IMR-90 (cell line): Measurements from ENCODE around the gene RAB3IL1. TPM values are rescaled to one million over a fixed set of nuclear protein-coding genes. Genes with fewer than 3 reads are reported as not detected.

Experiments used
- ATAC-seq: fragments of 200-7000 bp; cut with Tn5 transposase; 2 replicates; pipeline ENCODE4 v1.9.1; 2020; ENCODE audit warnings: low read depth, mild to moderate bottlenecking, moderate library complexity
- BruUV-seq: library from RNA; stranded (reverse); fragments of 400-500 nt; replicated peaks from 2 replicates; lab custom pipeline; 2021; lab: Mats Ljungman, UMichigan
- CTCF ChIA-PET: fragments of 300-600 bp; formaldehyde crosslinking; extraction: SDS; loops from one replicate; lab custom pipeline; 2021; ENCODE audit warnings: antibody characterized with exemption; lab: Yijun Ruan, JAX
- POLR2A ChIA-PET: fragments of 300-600 bp; sonication (Branson Sonifier 250); formaldehyde crosslinking; loops from one replicate; lab custom pipeline; 2022; ENCODE audit warnings: antibody characterized with exemption; ENCODE audit not compliant: unreplicated experiment; lab: Charles Lee
- DNase-seq: peaks from one replicate; pipeline ENCODE4 v3.0.0; 2013
- H2AFZ ChIP-seq: replicated peaks from 2 replicates; pipeline ENCODE3; 2013; ENCODE audit warnings: low read length, mild to moderate bottlenecking; ENCODE audit not compliant: poor library complexity
- H2AK5ac ChIP-seq: 2 replicates; pipeline ENCODE4 v1.6.1; 2013; ENCODE audit warnings: low read depth, low read length, inconsistent platforms
- H2AK9ac ChIP-seq: replicated peaks from 2 replicates; pipeline ENCODE3; 2013; ENCODE audit warnings: mild to moderate bottlenecking, low read depth, low read length, moderate library complexity; ENCODE audit not compliant: poor library complexity
- H2BK120ac ChIP-seq: 2 replicates; pipeline ENCODE4 v1.6.1; 2013; ENCODE audit warnings: low read depth, low read length, inconsistent platforms
- H2BK15ac ChIP-seq: 3 replicates; pipeline ENCODE4 v1.6.1; 2013; ENCODE audit warnings: low read depth, low read length, inconsistent platforms
- H2BK20ac ChIP-seq: 2 replicates; pipeline ENCODE4 v1.6.1; 2013; ENCODE audit warnings: low read depth, mild to moderate bottlenecking, inconsistent platforms, low read length, moderate library complexity
- H2BK5ac ChIP-seq: 2 replicates; pipeline ENCODE4 v1.6.1; 2013; ENCODE audit warnings: mild to moderate bottlenecking, low read depth, low read length, inconsistent platforms; ENCODE audit not compliant: poor library complexity, severe bottlenecking
- H3K14ac ChIP-seq: replicated peaks from 2 replicates; pipeline ENCODE4 v1.6.1; 2013; ENCODE audit warnings: low read depth, low read length, inconsistent platforms
- H3K18ac ChIP-seq: 2 replicates; pipeline ENCODE4 v1.6.1; 2013; ENCODE audit warnings: low read depth, low read length, control low read depth
- H3K23ac ChIP-seq: 2 replicates; pipeline ENCODE4 v1.6.1; 2013; ENCODE audit warnings: low read depth, low read length, inconsistent platforms
- H3K27ac ChIP-seq: 2 replicates; pipeline ENCODE4 v1.5.1; 2013; ENCODE audit warnings: mild to moderate bottlenecking, control low read depth, low read length; ENCODE audit not compliant: insufficient read depth
- H3K27me3 ChIP-seq: 2 replicates; pipeline ENCODE4 v1.6.1; 2013; ENCODE audit warnings: low read length; ENCODE audit not compliant: control insufficient read depth, insufficient read depth
- H3K36me3 ChIP-seq: 2 replicates; pipeline ENCODE4 v1.6.1; 2013; ENCODE audit warnings: low read length, mixed read lengths; ENCODE audit not compliant: control insufficient read depth, insufficient read depth
- H3K4ac ChIP-seq: 2 replicates; pipeline ENCODE4 v1.6.1; 2013; ENCODE audit warnings: low read depth, low read length, inconsistent platforms
- H3K4me1 ChIP-seq: 2 replicates; pipeline ENCODE4 v1.6.1; 2013; ENCODE audit warnings: low read length, mixed read lengths; ENCODE audit not compliant: control insufficient read depth, insufficient read depth
- H3K4me2 ChIP-seq: 2 replicates; pipeline ENCODE4 v1.6.1; 2013; ENCODE audit warnings: low read depth, mild to moderate bottlenecking, control low read depth, low read length, moderate library complexity
- H3K4me3 ChIP-seq: 2 replicates; pipeline ENCODE4 v1.5.1; 2013; ENCODE audit warnings: low read depth, mild to moderate bottlenecking, control low read depth, low read length, moderate library complexity; ENCODE audit not compliant: insufficient read depth
- H3K56ac ChIP-seq: 2 replicates; pipeline ENCODE4 v1.6.1; 2013; ENCODE audit warnings: low read length, inconsistent platforms; ENCODE audit not compliant: insufficient read depth; ENCODE audit errors: extremely low read depth
- H3K79me1 ChIP-seq, 2 experiments: 2 replicates each; pipeline ENCODE4 v1.6.1; 2013; ENCODE audit warnings: low read length in 2 of 2, inconsistent platforms in 1 of 2, low read depth in 1 of 2
- H3K9ac ChIP-seq: 2 replicates; pipeline ENCODE4 v1.6.1; 2013; ENCODE audit warnings: low read depth, low read length, control low read depth
- H3K9me1 ChIP-seq: 2 replicates; pipeline ENCODE4 v1.6.1; 2013; ENCODE audit warnings: low read length, inconsistent platforms; ENCODE audit not compliant: insufficient read depth
- H3K9me3 ChIP-seq: 2 replicates; pipeline ENCODE4 v1.6.1; 2013; ENCODE audit warnings: low read length; ENCODE audit not compliant: control insufficient read depth, insufficient read depth
- H4K20me1 ChIP-seq: 2 replicates; pipeline ENCODE4 v1.6.1; 2013; ENCODE audit warnings: low read length, inconsistent platforms; ENCODE audit not compliant: insufficient read depth
- H4K5ac ChIP-seq: 2 replicates; pipeline ENCODE4 v1.6.1; 2013; ENCODE audit warnings: mild to moderate bottlenecking, low read depth, low read length, control low read depth
- H4K8ac ChIP-seq, 2 experiments: 2 replicates each; pipeline ENCODE4 v1.6.1; 2013; ENCODE audit warnings: low read depth in 2 of 2, low read length in 2 of 2, control low read depth in 1 of 2, inconsistent platforms in 1 of 2
- H4K91ac ChIP-seq: 2 replicates; pipeline ENCODE4 v1.6.1; 2013; ENCODE audit warnings: low read depth, low read length, inconsistent platforms; ENCODE audit not compliant: insufficient read depth
- BHLHE40 ChIP-seq: fragments of 150-350 bp; IDR thresholded peaks from 2 replicates; pipeline ENCODE4 v1.6.1; 2016; ENCODE audit warnings: mild to moderate bottlenecking, low read depth, low read length
- CEBPB ChIP-seq: IDR thresholded peaks from 2 replicates; pipeline ENCODE4 v1.6.1; 2012; ENCODE audit warnings: low read depth, low read length, improper control_type of control experiment
- CHD1 ChIP-seq: IDR thresholded peaks from 2 replicates; pipeline ENCODE4 v1.6.1; 2012; ENCODE audit warnings: low read depth, low read length, improper control_type of control experiment
- CTCF ChIP-seq: conservative IDR thresholded peaks from 2 replicates; pipeline ENCODE4 v1.5.1; 2012; ENCODE audit warnings: mild to moderate bottlenecking, low read depth, low read length, improper control_type of control experiment
- FOS ChIP-seq: fragments of 150-350 bp; IDR thresholded peaks from 2 replicates; pipeline ENCODE4 v1.6.1; 2016; ENCODE audit warnings: low read depth, low read length
- MAFK ChIP-seq: IDR thresholded peaks from 2 replicates; pipeline ENCODE4 v1.6.1; 2012; ENCODE audit warnings: low read depth, low read length, improper control_type of control experiment
- MAZ ChIP-seq: IDR thresholded peaks from 2 replicates; pipeline ENCODE4 v1.6.1; 2012; ENCODE audit warnings: low read depth, mild to moderate bottlenecking, low read length, improper control_type of control experiment, moderate library complexity, borderline replicate concordance
- MXI1 ChIP-seq: IDR thresholded peaks from 2 replicates; pipeline ENCODE4 v1.6.1; 2012; ENCODE audit warnings: low read depth, mild to moderate bottlenecking, low read length, moderate library complexity, borderline replicate concordance
- NFE2L2 ChIP-seq: fragments of 150-350 bp; IDR thresholded peaks from 2 replicates; pipeline ENCODE4 v1.6.1; 2016; ENCODE audit warnings: low read depth, mild to moderate bottlenecking, low read length
- POLR2A ChIP-seq: IDR thresholded peaks from 2 replicates; pipeline ENCODE4 v1.6.1; 2012; ENCODE audit warnings: mild to moderate bottlenecking, low read depth, low read length
- RAD21 ChIP-seq: IDR thresholded peaks from 2 replicates; pipeline ENCODE4 v1.6.1; 2012; ENCODE audit warnings: low read length, improper control_type of control experiment
- RFX5 ChIP-seq: IDR thresholded peaks from 2 replicates; pipeline ENCODE4 v1.8.0; 2012; ENCODE audit warnings: low read depth, mild to moderate bottlenecking, low read length, moderate library complexity
- SMC3 ChIP-seq: fragments of 150-350 bp; IDR thresholded peaks from 2 replicates; pipeline ENCODE4 v1.6.1; 2016; ENCODE audit warnings: low read depth, mild to moderate bottlenecking, antibody characterized with exemption, low read length, moderate library complexity
- WGBS, 2 experiments: methylation state at CpG; one replicate each; pipeline versions ENCODE4 v1.1.5 to v1.1.7; 2013; ENCODE audit warnings: missing lambda C conversion rate in 2 of 2; ENCODE audit not compliant: insufficient read length in 1 of 2; ENCODE audit errors: extremely low coverage in 2 of 2; 5-methylcytosine and 5-hydroxymethylcytosine counted together
- dilution Hi-C: fragments of 300-500 bp; cut with HindIII; formaldehyde crosslinking; loops from one replicate; pipeline ENCODE4 v1.14.3; 2018; ENCODE audit warnings: low sequenced_read_pairs; ENCODE audit not compliant: unreplicated experiment
- in situ Hi-C: fragments of 300-500 bp; cut with MboI; formaldehyde crosslinking; loops from 3 replicates; pipeline ENCODE4 v1.14.3; 2019; ENCODE audit warnings: low sequenced_read_pairs, inconsistent platforms, mixed read lengths
- intact Hi-C: fragments of 100-400 bp; cut with micrococcal nuclease; formaldehyde crosslinking; loops from 2 replicates; pipeline ENCODE4 v1.10.0; 2022
- polyA plus RNA-seq, 3 experiments: library from polyadenylated mRNA; depleted of rRNA; stranded (reverse); fragments of >200 nt; gene quantifications; 2 replicates each; pipeline ENCODE4 v1.2.3, GENCODE V29; 2012; ENCODE audit warnings: low replicate concordance in 1 of 3
- total RNA-seq: library from RNA; depleted of rRNA; stranded (reverse); fragments of >200 nt; gene quantifications from 2 replicates; pipeline ENCODE4 v1.2.3, GENCODE V29; 2012
- TF ChIP-seq, protein P1 (sequence below): fragments of 150-350 bp; IDR thresholded peaks from 2 replicates; pipeline ENCODE4 v1.6.1; 2016; ENCODE audit warnings: low read depth, mild to moderate bottlenecking, low read length, moderate library complexity, borderline replicate concordance
- TF ChIP-seq, protein P2 (sequence below): fragments of 150-350 bp; IDR thresholded peaks from 2 replicates; pipeline ENCODE4 v1.6.1; 2017; ENCODE audit warnings: mild to moderate bottlenecking, antibody characterized with exemption, low read length, low read depth

The RAB3IL1 gene
- total and polyA plus RNA-seq, 2 of the 4 experiments (the other 2 are of a cell fraction) = 0.72 to 1.9 TPM

DNA sequence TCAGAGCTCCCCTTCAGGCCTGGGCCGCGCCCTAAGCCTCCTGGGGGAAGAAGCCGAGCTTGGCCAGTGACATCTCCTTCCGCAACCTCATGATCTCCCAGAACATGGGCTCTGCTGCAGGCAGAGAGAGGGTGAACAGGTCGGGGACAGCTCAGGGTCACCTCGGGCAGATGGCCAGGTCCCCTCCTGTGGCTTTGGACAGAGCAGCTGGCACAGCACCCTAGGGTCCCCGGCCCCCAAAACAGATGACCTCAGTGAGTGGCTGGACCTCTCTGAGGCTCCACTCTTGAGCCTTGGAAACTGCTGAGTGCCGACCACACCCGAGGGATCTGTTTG, 19.2 kb downstream of the RAB3IL1 start:
- H2BK20ac ChIP-seq = no peak overlapping the region
- ChIA-PET POLR2A (interaction anchor here (0.6 kb wide), 1 partner anchor 63 kb away, joined by 4 read pairs; no protein-coding TSS in a partner anchor), CTCF (interaction anchor here (0.6 to 5.2 kb wide), 12 partner anchors 10 to 214 kb away, joined by 3 to 52 read pairs (median 3); partner anchors contain the start of gene BEST1)
- no peak overlapping the region for H3K18ac ChIP-seq
- intact Hi-C loops = no loop called here
- no peaks in the 10 kb centered on the region for H3K9me1 ChIP-seq
- no peak overlapping the region for H3K27ac ChIP-seq
- H3K4me3 ChIP-seq = no peak overlapping the region
- H2BK120ac ChIP-seq = no peak overlapping the region
- no peaks in the 10 kb centered on the region for H3K9me3 ChIP-seq
- no peak overlapping the region for H4K8ac ChIP-seq
- H3K56ac ChIP-seq = no peak overlapping the region
- no peak overlapping the region for H3K4ac ChIP-seq
- TF ChIP-seq CTCF = no peak
- TF ChIP-seq BHLHE40 = no peak
- no peak for TF ChIP-seq RAD21
- no peak for TF ChIP-seq MAFK
- TF ChIP-seq RFX5 = no peak
- TF ChIP-seq CHD1 = no peak
- TF ChIP-seq NFE2L2 = no peak
- TF ChIP-seq POLR2A = no peak
- no peak for TF ChIP-seq MAZ
- TF ChIP-seq, protein P1, sequence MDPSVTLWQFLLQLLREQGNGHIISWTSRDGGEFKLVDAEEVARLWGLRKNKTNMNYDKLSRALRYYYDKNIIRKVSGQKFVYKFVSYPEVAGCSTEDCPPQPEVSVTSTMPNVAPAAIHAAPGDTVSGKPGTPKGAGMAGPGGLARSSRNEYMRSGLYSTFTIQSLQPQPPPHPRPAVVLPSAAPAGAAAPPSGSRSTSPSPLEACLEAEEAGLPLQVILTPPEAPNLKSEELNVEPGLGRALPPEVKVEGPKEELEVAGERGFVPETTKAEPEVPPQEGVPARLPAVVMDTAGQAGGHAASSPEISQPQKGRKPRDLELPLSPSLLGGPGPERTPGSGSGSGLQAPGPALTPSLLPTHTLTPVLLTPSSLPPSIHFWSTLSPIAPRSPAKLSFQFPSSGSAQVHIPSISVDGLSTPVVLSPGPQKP = no peak
- no peak for TF ChIP-seq SMC3
- no peak for TF ChIP-seq MXI1
- TF ChIP-seq, protein P2, sequence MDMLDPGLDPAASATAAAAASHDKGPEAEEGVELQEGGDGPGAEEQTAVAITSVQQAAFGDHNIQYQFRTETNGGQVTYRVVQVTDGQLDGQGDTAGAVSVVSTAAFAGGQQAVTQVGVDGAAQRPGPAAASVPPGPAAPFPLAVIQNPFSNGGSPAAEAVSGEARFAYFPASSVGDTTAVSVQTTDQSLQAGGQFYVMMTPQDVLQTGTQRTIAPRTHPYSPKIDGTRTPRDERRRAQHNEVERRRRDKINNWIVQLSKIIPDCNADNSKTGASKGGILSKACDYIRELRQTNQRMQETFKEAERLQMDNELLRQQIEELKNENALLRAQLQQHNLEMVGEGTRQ = no peak
- no peak for TF ChIP-seq FOS
- no peak for TF ChIP-seq CEBPB
- no peak overlapping the region for H2BK15ac ChIP-seq
- no peak overlapping the region for H2AK9ac ChIP-seq
- BruUV-seq = no TSS peak
- dilution Hi-C loops = no loop called here
- H3K4me2 ChIP-seq = no peak overlapping the region
- WGBS, 2 experiments = 87% methylated on average over 6 of the region's 9 CpGs; no CpG with 5 or more reads in 1 of the 2 experiments
- no peak overlapping the region for H3K9ac ChIP-seq
- no peaks in the 10 kb centered on the region for H3K79me1 ChIP-seq
- ATAC-seq (no peak), DNase-seq (no peak)
- in situ Hi-C loops = loop anchor here (5.0 kb wide), 2 partner anchors 49 to 209 kb away; no protein-coding TSS in a partner anchor
- no peak overlapping the region for H2BK5ac ChIP-seq
- peaks cover 3% of the 10 kb centered on the region; the same call in 1 of the 2 replicates for H3K4me1 ChIP-seq
- H4K91ac ChIP-seq = no peak overlapping the region
- H3K36me3 ChIP-seq = no peaks in the 10 kb centered on the region
- H3K14ac ChIP-seq = no peak overlapping the region
- H2AK5ac ChIP-seq = peak overlapping the region; percentile 81; the same call in 1 of the 2 replicates
- H4K5ac ChIP-seq = no peak overlapping the region
- H2AFZ ChIP-seq = no peak overlapping the region
- H3K27me3 ChIP-seq = no peaks in the 10 kb centered on the region
- H4K20me1 ChIP-seq = no peaks in the 10 kb centered on the region
- no peak overlapping the region for H3K23ac ChIP-seq
